Endodermal cell (in vitro differentiated cells): ENCODE results near the gene VPS35L. TPM values are rescaled to one million over a fixed set of nuclear protein-coding genes. Genes with fewer than 3 reads are reported as not detected.
"Not testable (repeated sequence)": the region's sequence is repeated elsewhere in the genome, so short reads cannot be mapped to it uniquely, and the experiment has no call there.

ENCODE experiments used
- DNase-seq: peaks from one replicate; pipeline ENCODE4 v3.0.0-alpha.2; 2017
- H3K27ac ChIP-seq: 2 replicates; pipeline ENCODE4 v1.5.1; 2013; ENCODE audit warnings: mild to moderate bottlenecking, low read depth, low read length, moderate library complexity
- H3K27me3 ChIP-seq: 2 replicates; pipeline ENCODE4 v1.6.1; 2013; ENCODE audit warnings: mild to moderate bottlenecking, low read length, moderate library complexity; ENCODE audit not compliant: insufficient read depth, control insufficient read depth, poor library complexity, severe bottlenecking
- H3K36me3 ChIP-seq: 2 replicates; pipeline ENCODE4 v1.7.0; 2013; ENCODE audit warnings: mild to moderate bottlenecking, low read length, moderate library complexity; ENCODE audit not compliant: control insufficient read depth, insufficient read depth
- H3K4me1 ChIP-seq: one replicate; pipeline ENCODE4 v1.7.0; 2013; ENCODE audit warnings: low read length; ENCODE audit not compliant: control insufficient read depth, insufficient read depth
- H3K4me3 ChIP-seq: 2 replicates; pipeline ENCODE4 v1.5.1; 2013; ENCODE audit warnings: mild to moderate bottlenecking, low read length, moderate library complexity
- H3K9ac ChIP-seq: 2 replicates; pipeline ENCODE4 v1.6.1; 2013; ENCODE audit warnings: mild to moderate bottlenecking, low read length, moderate library complexity; ENCODE audit not compliant: poor library complexity, severe bottlenecking; ENCODE audit errors: extremely low read depth
- H3K9me3 ChIP-seq: 2 replicates; pipeline ENCODE4 v1.6.1; 2013; ENCODE audit warnings: mild to moderate bottlenecking, low read length, moderate library complexity; ENCODE audit not compliant: control insufficient read depth
- H3K27ac Mint-ChIP-seq: 2 replicates; pipeline ENCODE4 v1.8.0; 2020; ENCODE audit warnings: mixed read lengths
- H3K27me3 Mint-ChIP-seq: 2 replicates; pipeline ENCODE4 v1.8.0; 2021; ENCODE audit warnings: mild to moderate bottlenecking, mixed read lengths; ENCODE audit not compliant: insufficient read depth
- H3K36me3 Mint-ChIP-seq: 2 replicates; pipeline ENCODE4 v1.8.0; 2020; ENCODE audit warnings: low read depth, mixed read lengths
- H3K4me1 Mint-ChIP-seq: 2 replicates; pipeline ENCODE4 v1.8.0; 2020; ENCODE audit warnings: mixed read lengths
- H3K4me3 Mint-ChIP-seq: 2 replicates; pipeline ENCODE4 v1.8.0; 2020; ENCODE audit warnings: mild to moderate bottlenecking, moderate library complexity, mixed read lengths
- H3K9me3 Mint-ChIP-seq: 2 replicates; pipeline ENCODE4 v1.8.0; 2020; ENCODE audit warnings: mild to moderate bottlenecking, mixed read lengths
- WGBS, 2 experiments: methylation state at CpG; one replicate each; pipeline versions ENCODE4 v1.1.5 to v1.1.7; 2013; ENCODE audit warnings: missing lambda C conversion rate in 2 of 2, mixed read lengths in 1 of 2; ENCODE audit not compliant: insufficient coverage in 1 of 2, insufficient read length in 1 of 2; 5-methylcytosine and 5-hydroxymethylcytosine counted together
- total RNA-seq, 2 donors: library from RNA; stranded (reverse); fragmentation: NEBNext Ultra II Directional in 1 of 2; extraction: Animal tissue kit (Norgen Biotek cat#: 25700) in 1 of 2; gene quantifications; 2 replicates in 1 of 2; 3 replicates in 1 of 2; pipeline ENCODE4 v1.2.1, GENCODE V29; 2021
- TF ChIP-seq, protein P1 (sequence below): fragments of 200-600 bp; sonication (generic); conservative IDR thresholded peaks from 2 replicates; pipeline ENCODE4 v1.5.0; 2021; ENCODE audit warnings: antibody characterized with exemption, mild to moderate bottlenecking

Gene VPS35L
- total RNA-seq, 2 donors from 2014 or later: 61.5 to 82.0 TPM

DNA sequence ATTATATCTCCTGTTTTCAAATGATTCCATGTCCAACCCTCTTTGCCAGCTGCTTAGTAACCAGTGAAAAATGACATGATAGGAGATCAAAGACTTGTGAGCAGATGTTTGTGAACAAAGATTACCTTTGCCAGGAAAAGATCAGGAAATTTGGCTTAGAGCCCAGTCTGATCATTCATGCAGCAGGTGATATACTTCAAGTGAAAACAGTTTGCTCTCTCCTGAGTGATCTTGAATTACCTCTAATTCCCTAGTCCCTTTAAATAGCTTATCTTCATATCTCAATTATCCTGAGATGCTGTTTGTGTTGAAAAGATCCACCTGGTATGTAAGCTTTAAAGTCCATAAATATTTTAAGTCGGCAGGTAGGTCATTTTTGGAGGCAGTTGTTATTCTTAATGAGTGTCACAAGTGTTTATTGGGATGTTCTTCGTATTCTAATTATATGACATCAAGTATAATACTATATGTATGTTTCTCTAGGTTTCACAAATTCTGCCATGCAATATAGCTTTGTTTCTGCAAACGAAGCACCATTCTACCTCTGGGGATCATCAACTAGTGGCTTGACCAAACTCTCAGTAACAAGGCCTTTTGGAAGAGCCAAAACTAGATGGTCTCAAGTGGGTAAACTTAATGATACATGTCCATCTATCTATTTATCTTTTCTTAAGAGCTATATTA is 13.2 kb upstream of the VPS35L start:
- Histone ChIP-seq H3K4me3 (no peak overlapping the region), H3K27me3 (no peaks in the 10 kb centered on the region), H3K9me3 (peaks cover 25% of the 10 kb centered on the region), H3K36me3 (peaks cover 70% of the 10 kb centered on the region), H3K27ac (no peak overlapping the region), H3K9ac (no peak overlapping the region), H3K4me1 (no peaks in the 10 kb centered on the region)
- peaks cover 64% of the 10 kb centered on the region for H3K36me3 Mint-ChIP-seq
- H3K4me3 Mint-ChIP-seq: no peak overlapping the region
- no peak overlapping the region for H3K27ac Mint-ChIP-seq
- DNase-seq: no peak
- TF ChIP-seq, protein P1, sequence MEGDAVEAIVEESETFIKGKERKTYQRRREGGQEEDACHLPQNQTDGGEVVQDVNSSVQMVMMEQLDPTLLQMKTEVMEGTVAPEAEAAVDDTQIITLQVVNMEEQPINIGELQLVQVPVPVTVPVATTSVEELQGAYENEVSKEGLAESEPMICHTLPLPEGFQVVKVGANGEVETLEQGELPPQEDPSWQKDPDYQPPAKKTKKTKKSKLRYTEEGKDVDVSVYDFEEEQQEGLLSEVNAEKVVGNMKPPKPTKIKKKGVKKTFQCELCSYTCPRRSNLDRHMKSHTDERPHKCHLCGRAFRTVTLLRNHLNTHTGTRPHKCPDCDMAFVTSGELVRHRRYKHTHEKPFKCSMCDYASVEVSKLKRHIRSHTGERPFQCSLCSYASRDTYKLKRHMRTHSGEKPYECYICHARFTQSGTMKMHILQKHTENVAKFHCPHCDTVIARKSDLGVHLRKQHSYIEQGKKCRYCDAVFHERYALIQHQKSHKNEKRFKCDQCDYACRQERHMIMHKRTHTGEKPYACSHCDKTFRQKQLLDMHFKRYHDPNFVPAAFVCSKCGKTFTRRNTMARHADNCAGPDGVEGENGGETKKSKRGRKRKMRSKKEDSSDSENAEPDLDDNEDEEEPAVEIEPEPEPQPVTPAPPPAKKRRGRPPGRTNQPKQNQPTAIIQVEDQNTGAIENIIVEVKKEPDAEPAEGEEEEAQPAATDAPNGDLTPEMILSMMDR: no peak
- WGBS, 2 experiments: 97% methylated on average over 2 of the region's 3 CpGs; no CpG with 5 or more reads in 1 of the 2 experiments
- H3K4me1 Mint-ChIP-seq: no peaks in the 10 kb centered on the region
- H3K27me3 Mint-ChIP-seq: no peaks in the 10 kb centered on the region
- H3K9me3 Mint-ChIP-seq: peaks cover 17% of the 10 kb centered on the region

GRCh38 chr16:19543278-19543996 is 12.1 kb upstream of the VPS35L start:
- H3K27me3 ChIP-seq, H3K27me3 Mint-ChIP-seq, H3K27ac ChIP-seq, H3K4me3 Mint-ChIP-seq, H3K4me1 Mint-ChIP-seq, DNase-seq, H3K4me3 ChIP-seq, H3K4me1 ChIP-seq, H3K9ac ChIP-seq, H3K27ac Mint-ChIP-seq: not testable (repeated sequence)
- Histone ChIP-seq H3K9me3 (peaks cover 25% of the 10 kb centered on the region), H3K36me3 (peaks cover 79% of the 10 kb centered on the region)
- H3K36me3 Mint-ChIP-seq: peaks cover 67% of the 10 kb centered on the region
- peaks cover 17% of the 10 kb centered on the region for H3K9me3 Mint-ChIP-seq
- 95% methylated on average over 7 to 10 of the region's 10 CpGs for WGBS, 2 experiments

GRCh38 chr16:19548144-19548543 is 7.4 kb upstream of the VPS35L start:
- WGBS, 2 experiments: 93 to 95% methylated on average over 3 of the region's 3 CpGs
- H3K27ac Mint-ChIP-seq: no peak overlapping the region
- peaks cover 54% of the 10 kb centered on the region for H3K36me3 Mint-ChIP-seq
- Histone ChIP-seq H3K9me3 (peaks cover 20% of the 10 kb centered on the region), H3K4me3 (no peak overlapping the region), H3K4me1 (no peaks in the 10 kb centered on the region), H3K27me3 (no peaks in the 10 kb centered on the region), H3K27ac (no peak overlapping the region), H3K9ac (no peak overlapping the region), H3K36me3 (peaks cover 92% of the 10 kb centered on the region)
- no peaks in the 10 kb centered on the region for H3K27me3 Mint-ChIP-seq
- peaks cover 12% of the 10 kb centered on the region for H3K9me3 Mint-ChIP-seq
- H3K4me1 Mint-ChIP-seq: no peaks in the 10 kb centered on the region
- no peak overlapping the region for H3K4me3 Mint-ChIP-seq
- TF ChIP-seq, protein P1: no peak
- DNase-seq: no peak
